SU-DHL-6 (cell line): ENCODE data around the gene YKT6.

ENCODE experiments used
- H2AFZ ChIP-seq: fragments of 200-600 bp; sonication (generic); 2 replicates; pipeline ENCODE4 v1.6.1; 2014; ENCODE audit warnings: low read depth, mild to moderate bottlenecking, moderate library complexity, mixed read lengths, antibody characterized with exemption, low read length; ENCODE audit not compliant: severe bottlenecking
- H3F3A ChIP-seq: fragments of 200-600 bp; shearing (Covaris generic); 2 replicates; pipeline ENCODE4 v1.6.0; 2016; ENCODE audit warnings: antibody characterized with exemption, mild to moderate bottlenecking; ENCODE audit not compliant: insufficient read depth
- H3K27ac ChIP-seq: fragments of 200-600 bp; sonication (generic); 2 replicates; pipeline ENCODE4 v1.5.1; 2016; ENCODE audit warnings: low read depth, mild to moderate bottlenecking, low read length, moderate library complexity, mixed read lengths
- H3K27me3 ChIP-seq: fragments of 200-600 bp; sonication (generic), shearing (Covaris generic); 2 replicates; pipeline ENCODE4 v1.6.0; 2014; ENCODE audit warnings: mild to moderate bottlenecking, low read length
- H3K36me3 ChIP-seq: fragments of 200-600 bp; sonication (generic); 2 replicates; pipeline ENCODE4 v1.6.1; 2014; ENCODE audit warnings: mild to moderate bottlenecking, low read length, mixed read lengths
- H3K4me2 ChIP-seq: fragments of 300-600, 200-600 bp; shearing (Covaris generic), sonication (generic); 2 replicates; pipeline ENCODE4 v1.6.0; 2014; ENCODE audit warnings: low read length, low read depth, mild to moderate bottlenecking; ENCODE audit not compliant: poor library complexity, severe bottlenecking
- H3K4me3 ChIP-seq: fragments of 200-600 bp; sonication (generic); 2 replicates; pipeline ENCODE4 v1.5.1; 2014; ENCODE audit warnings: antibody characterized with exemption, low read length, mild to moderate bottlenecking, mixed read lengths; ENCODE audit not compliant: insufficient read depth, poor library complexity, severe bottlenecking
- H3K79me2 ChIP-seq: fragments of 200-600 bp; sonication (generic); 2 replicates; pipeline ENCODE4 v1.6.1; 2014; ENCODE audit warnings: mild to moderate bottlenecking, low read length, moderate library complexity; ENCODE audit not compliant: insufficient read depth
- H3K9ac ChIP-seq: fragments of 200-600 bp; sonication (generic); 2 replicates; pipeline ENCODE4 v1.7.0; 2014; ENCODE audit warnings: mild to moderate bottlenecking, low read length
- H3K9me2 ChIP-seq: fragments of 200-600 bp; sonication (generic); replicated peaks from 2 replicates; pipeline ENCODE4 v1.6.1; 2014; ENCODE audit warnings: low read length; ENCODE audit not compliant: insufficient read depth
- H3K9me3 ChIP-seq: fragments of 200-600 bp; sonication (generic); 2 replicates; pipeline ENCODE4 v1.6.1; 2014; ENCODE audit warnings: low read length, mixed read lengths; ENCODE audit not compliant: insufficient read depth
- H4K20me1 ChIP-seq: fragments of 200-600 bp; sonication (generic); 2 replicates; pipeline ENCODE4 v1.6.1; 2014; ENCODE audit warnings: low read depth, mild to moderate bottlenecking, antibody characterized with exemption, low read length, moderate library complexity, mixed read lengths
- EZH2phosphoT487 ChIP-seq: fragments of 200-600 bp; sonication (generic), shearing (Covaris generic); conservative IDR thresholded peaks from 2 replicates; pipeline ENCODE4 v1.6.1; 2018; ENCODE audit warnings: mild to moderate bottlenecking, antibody characterized with exemption, low read length, moderate library complexity, mixed read lengths
- TF ChIP-seq, protein P1 (sequence below): fragments of 200-600 bp; sonication (generic); IDR thresholded peaks from one replicate; pipeline ENCODE4 v1.5.1; 2017; ENCODE audit warnings: antibody characterized with exemption, mild to moderate bottlenecking, low read length, moderate library complexity; ENCODE audit not compliant: insufficient read depth, poor library complexity, severe bottlenecking

The YKT6 gene

DNA sequence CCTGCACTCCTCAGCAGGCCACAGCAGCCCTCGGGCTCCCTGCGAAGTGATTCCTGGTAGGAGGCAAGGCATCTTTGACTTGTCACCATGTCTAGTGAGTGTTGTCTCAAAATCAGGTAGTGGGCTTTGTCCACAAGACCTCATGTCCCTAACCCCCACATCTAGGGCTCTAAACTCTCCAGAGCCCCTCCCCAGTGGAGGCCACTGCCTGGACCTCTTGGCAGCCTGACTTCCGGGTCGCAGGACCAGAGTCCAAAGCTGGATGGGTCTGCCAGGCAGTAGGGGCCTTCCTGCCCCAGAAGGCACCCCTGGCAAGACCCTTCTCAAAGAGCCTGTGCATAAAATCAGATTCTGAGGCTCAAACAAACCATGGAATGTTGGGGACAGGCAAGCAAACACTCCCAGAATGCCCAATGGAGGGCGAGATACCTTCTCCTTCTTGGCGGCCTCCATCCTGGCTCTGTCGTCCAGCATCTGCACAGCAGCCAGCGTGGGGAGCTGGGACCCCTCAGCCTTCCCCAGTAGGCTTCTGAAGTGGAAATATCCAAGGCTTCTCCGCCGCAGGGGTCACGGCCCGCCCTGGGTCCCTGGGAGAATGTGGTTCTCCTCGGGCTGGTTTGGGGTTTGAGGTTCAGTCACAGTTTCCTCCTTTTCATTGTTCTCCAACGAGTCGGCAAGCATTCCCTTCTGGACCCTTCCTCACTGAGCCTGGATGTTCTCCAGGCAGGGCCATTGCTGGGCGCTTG lies 12.1 kb upstream of the YKT6 start:
- H2AFZ ChIP-seq, result no peak overlapping the region
- no peak overlapping the region for H3K4me3 ChIP-seq
- no peaks in the 10 kb centered on the region for H3K79me2 ChIP-seq
- no peaks in the 10 kb centered on the region for H3K9me2 ChIP-seq
- no peaks in the 10 kb centered on the region for H3K27me3 ChIP-seq
- TF ChIP-seq EZH2phosphoT487, result no peak
- no peak overlapping the region for H3K4me2 ChIP-seq
- no peaks in the 10 kb centered on the region for H3K36me3 ChIP-seq
- H3K9ac ChIP-seq, result no peak overlapping the region
- no peaks in the 10 kb centered on the region for H4K20me1 ChIP-seq
- no peak overlapping the region for H3K27ac ChIP-seq
- no peaks in the 10 kb centered on the region for H3F3A ChIP-seq
- H3K9me3 ChIP-seq, result no peaks in the 10 kb centered on the region

DNA sequence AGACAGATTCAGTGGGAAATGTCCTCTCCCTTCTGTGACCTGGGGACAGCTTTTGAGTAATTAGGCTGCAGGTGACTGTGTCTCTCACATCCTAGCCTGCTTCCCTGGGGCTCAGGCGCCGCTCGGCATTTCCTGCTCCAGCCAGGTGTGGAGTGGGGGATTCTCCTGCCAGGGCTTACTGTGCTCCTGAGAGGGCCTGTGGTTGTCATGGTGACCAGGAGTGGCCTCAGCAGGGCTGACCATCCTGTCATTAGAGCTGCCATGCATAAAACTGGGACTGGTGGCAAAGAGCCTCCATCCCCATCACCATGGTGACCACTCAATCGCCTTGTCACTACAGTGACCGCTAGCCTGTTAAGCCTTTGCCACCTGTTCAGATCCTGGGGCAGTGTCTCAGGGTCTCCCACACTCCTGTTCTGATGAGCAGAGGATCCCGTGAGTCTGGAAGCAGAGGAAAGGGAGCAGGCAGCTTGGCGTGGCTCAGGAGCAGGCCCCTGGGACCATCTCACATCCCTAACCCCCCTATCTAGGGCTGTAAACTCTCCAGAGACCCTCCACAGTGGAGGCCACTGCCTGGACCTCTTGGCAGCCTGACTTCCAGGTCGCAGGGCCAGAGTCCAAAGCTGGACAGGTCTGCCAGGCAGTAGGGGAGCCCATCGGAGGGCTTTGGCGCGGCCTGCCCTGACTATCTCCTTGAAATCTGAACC lies 11.3 kb upstream of the YKT6 start, which contains the start of gene GCK:
Gene GCK (minus strand): TSS at position 154 of the 707 bp plus-strand sequence. CDS start 486 bp downstream, outside the sequence.
- Histone ChIP-seq H3K27ac (no peak within 1 kb of the TSS), H3K36me3 (no peaks in the 10 kb centered on the region), H3K4me2 (no peak within 1 kb of the TSS), H3K9ac (no peak within 1 kb of the TSS), H4K20me1 (no peaks in the 10 kb centered on the region), H3F3A (no peaks in the 10 kb centered on the region), H3K79me2 (no peaks in the 10 kb centered on the region), H3K27me3 (no peaks in the 10 kb centered on the region), H3K9me3 (no peaks in the 10 kb centered on the region), H3K9me2 (no peaks in the 10 kb centered on the region), H3K4me3 (no peak within 1 kb of the TSS), H2AFZ (no peak within 1 kb of the TSS)
- no peak for TF ChIP-seq EZH2phosphoT487
- TF ChIP-seq, protein P1, sequence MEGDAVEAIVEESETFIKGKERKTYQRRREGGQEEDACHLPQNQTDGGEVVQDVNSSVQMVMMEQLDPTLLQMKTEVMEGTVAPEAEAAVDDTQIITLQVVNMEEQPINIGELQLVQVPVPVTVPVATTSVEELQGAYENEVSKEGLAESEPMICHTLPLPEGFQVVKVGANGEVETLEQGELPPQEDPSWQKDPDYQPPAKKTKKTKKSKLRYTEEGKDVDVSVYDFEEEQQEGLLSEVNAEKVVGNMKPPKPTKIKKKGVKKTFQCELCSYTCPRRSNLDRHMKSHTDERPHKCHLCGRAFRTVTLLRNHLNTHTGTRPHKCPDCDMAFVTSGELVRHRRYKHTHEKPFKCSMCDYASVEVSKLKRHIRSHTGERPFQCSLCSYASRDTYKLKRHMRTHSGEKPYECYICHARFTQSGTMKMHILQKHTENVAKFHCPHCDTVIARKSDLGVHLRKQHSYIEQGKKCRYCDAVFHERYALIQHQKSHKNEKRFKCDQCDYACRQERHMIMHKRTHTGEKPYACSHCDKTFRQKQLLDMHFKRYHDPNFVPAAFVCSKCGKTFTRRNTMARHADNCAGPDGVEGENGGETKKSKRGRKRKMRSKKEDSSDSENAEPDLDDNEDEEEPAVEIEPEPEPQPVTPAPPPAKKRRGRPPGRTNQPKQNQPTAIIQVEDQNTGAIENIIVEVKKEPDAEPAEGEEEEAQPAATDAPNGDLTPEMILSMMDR, result no peak

DNA sequence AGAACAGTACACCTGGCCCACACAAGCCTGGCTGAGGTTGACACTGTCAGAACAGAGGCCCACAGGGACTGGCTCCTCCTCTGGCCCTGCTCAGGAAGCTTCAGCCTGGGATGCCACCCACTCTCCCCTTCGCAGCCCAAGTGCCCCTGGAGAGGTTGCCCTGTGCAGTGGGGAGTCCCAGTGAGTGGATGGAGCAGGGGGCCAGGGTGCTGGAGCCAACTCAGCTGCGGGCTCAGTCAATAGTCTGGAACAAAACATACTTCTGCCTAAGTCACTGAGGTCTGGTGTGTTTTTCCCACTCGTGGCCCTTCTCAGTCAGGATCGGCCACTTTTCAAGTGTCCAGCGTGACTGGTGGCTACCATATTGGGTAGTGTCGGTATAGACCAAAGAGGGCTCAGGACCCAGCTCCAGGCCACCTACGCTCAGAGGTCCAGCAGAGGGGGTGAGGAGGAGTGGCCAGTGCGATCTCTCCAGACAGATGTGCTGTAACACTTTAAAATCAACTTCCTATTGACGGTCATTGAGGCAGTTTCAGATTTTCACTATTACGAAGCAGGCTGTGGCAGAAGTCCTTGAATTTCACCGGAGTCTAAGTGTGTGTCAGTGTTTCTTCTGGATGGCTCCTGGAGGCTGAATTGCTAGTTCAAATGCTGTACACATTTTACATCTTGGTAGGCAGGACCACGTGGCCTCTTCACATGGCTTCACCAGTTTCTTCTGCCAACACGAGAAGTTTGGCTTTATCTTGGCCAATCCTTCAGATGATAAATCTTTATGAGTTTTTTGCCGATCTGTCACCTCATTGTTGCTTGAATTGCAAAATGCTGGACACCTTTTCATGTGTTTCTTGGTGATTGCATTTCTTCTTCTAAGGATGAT lies 10.5 kb upstream of the YKT6 start:
- TF ChIP-seq, protein P1, result no peak
- TF ChIP-seq EZH2phosphoT487, result no peak
- no peak overlapping the region for H3K9ac ChIP-seq
- no peak overlapping the region for H3K4me2 ChIP-seq
- no peaks in the 10 kb centered on the region for H4K20me1 ChIP-seq
- no peaks in the 10 kb centered on the region for H3K36me3 ChIP-seq
- H3K27ac ChIP-seq, result no peak overlapping the region
- no peak overlapping the region for H2AFZ ChIP-seq
- no peaks in the 10 kb centered on the region for H3K79me2 ChIP-seq
- H3K9me2 ChIP-seq, result no peaks in the 10 kb centered on the region
- no peaks in the 10 kb centered on the region for H3K9me3 ChIP-seq
- no peak overlapping the region for H3K4me3 ChIP-seq
- no peaks in the 10 kb centered on the region for H3K27me3 ChIP-seq
- no peaks in the 10 kb centered on the region for H3F3A ChIP-seq
